Neural cell (in vitro differentiated cells): ENCODE results near the gene CXCL5.

Experiments used
- EP300 ChIP-seq: fragments of 450-650 bp; conservative IDR thresholded peaks from 2 replicates; pipeline ENCODE4 v1.6.1; 2014; ENCODE audit warnings: antibody characterized with exemption, mild to moderate bottlenecking, moderate library complexity; ENCODE audit not compliant: poor library complexity, severe bottlenecking
- EZH2 ChIP-seq: fragments of 200-600, 300-800 bp; shearing (Covaris generic), sonication (generic); IDR thresholded peaks from 2 replicates; pipeline ENCODE4 v1.6.1; 2014; ENCODE audit warnings: antibody characterized with exemption, low read length, borderline replicate concordance, mild to moderate bottlenecking; ENCODE audit not compliant: insufficient read depth, poor library complexity, severe bottlenecking
- MXI1 ChIP-seq: fragments of 450-650 bp; conservative IDR thresholded peaks from 2 replicates; pipeline ENCODE4 v1.6.1; 2014; ENCODE audit warnings: antibody characterized with exemption, mild to moderate bottlenecking; ENCODE audit not compliant: poor library complexity, severe bottlenecking
- POLR2AphosphoS5 ChIP-seq: IDR thresholded peaks from 2 replicates; pipeline ENCODE4 v1.6.1; 2012
- TF ChIP-seq, protein P1 (sequence below): fragments of 450-650 bp; IDR thresholded peaks from 2 replicates; pipeline ENCODE4 v1.5.1; 2014; ENCODE audit warnings: antibody characterized with exemption, mild to moderate bottlenecking, moderate library complexity; ENCODE audit not compliant: poor library complexity, severe bottlenecking

DNA sequence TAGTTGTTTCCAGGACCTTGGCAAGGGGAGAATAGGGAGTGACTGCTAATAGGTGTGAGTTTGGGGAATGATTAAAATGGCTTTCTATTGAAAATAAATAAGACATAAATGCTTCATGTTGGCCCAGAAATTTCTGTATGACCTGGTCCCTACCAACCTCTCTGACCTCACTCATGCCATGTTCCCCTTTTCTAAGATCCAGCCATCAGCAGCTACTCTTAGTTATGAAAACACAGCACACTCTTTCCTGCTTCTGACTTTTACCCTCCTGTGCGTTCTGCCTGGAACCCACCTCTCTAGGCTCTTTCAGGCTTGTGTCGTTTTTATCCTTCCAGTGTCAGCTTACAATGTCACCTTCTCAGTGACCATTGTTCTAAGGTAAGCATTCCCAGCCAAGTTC is 14.8 kb upstream of the CXCL5 start:
- TF ChIP-seq, protein P1, sequence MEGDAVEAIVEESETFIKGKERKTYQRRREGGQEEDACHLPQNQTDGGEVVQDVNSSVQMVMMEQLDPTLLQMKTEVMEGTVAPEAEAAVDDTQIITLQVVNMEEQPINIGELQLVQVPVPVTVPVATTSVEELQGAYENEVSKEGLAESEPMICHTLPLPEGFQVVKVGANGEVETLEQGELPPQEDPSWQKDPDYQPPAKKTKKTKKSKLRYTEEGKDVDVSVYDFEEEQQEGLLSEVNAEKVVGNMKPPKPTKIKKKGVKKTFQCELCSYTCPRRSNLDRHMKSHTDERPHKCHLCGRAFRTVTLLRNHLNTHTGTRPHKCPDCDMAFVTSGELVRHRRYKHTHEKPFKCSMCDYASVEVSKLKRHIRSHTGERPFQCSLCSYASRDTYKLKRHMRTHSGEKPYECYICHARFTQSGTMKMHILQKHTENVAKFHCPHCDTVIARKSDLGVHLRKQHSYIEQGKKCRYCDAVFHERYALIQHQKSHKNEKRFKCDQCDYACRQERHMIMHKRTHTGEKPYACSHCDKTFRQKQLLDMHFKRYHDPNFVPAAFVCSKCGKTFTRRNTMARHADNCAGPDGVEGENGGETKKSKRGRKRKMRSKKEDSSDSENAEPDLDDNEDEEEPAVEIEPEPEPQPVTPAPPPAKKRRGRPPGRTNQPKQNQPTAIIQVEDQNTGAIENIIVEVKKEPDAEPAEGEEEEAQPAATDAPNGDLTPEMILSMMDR, result no peak
- TF ChIP-seq EZH2, result no peak
- no peak for TF ChIP-seq MXI1
- TF ChIP-seq POLR2AphosphoS5, result no peak
- no peak for TF ChIP-seq EP300
